Trophoblast cell (in vitro differentiated cells and primary cell): ENCODE measurements around the gene BARHL1.

Source experiments
- DNase-seq, 2 donors: peaks; one replicate each; pipeline ENCODE4 v3.0.0-alpha.2; 2016
- H2AFZ ChIP-seq: 2 replicates; pipeline ENCODE4 v1.6.1; 2013; ENCODE audit warnings: low read length, moderate library complexity, mild to moderate bottlenecking; ENCODE audit not compliant: insufficient read depth, poor library complexity
- H2AK5ac ChIP-seq: 2 replicates; pipeline ENCODE4 v1.6.1; 2013; ENCODE audit warnings: mild to moderate bottlenecking, low read length
- H2BK120ac ChIP-seq: 2 replicates; pipeline ENCODE4 v1.6.1; 2013; ENCODE audit warnings: low read length, mild to moderate bottlenecking, moderate library complexity; ENCODE audit not compliant: insufficient read depth, poor library complexity
- H2BK12ac ChIP-seq: 2 replicates; pipeline ENCODE4 v1.6.1; 2013; ENCODE audit warnings: mild to moderate bottlenecking, low read length, moderate library complexity
- H2BK5ac ChIP-seq: 2 replicates; pipeline ENCODE4 v1.6.1; 2013; ENCODE audit warnings: low read length, low read depth, moderate library complexity, mild to moderate bottlenecking; ENCODE audit not compliant: poor library complexity
- H3K14ac ChIP-seq: 2 replicates; pipeline ENCODE4 v1.6.1; 2013; ENCODE audit warnings: mild to moderate bottlenecking, low read length
- H3K18ac ChIP-seq: 2 replicates; pipeline ENCODE4 v1.6.1; 2013; ENCODE audit warnings: mild to moderate bottlenecking, low read length
- H3K23ac ChIP-seq: 2 replicates; pipeline ENCODE4 v1.6.1; 2013; ENCODE audit warnings: low read length
- H3K27ac ChIP-seq: 2 replicates; pipeline ENCODE4 v1.5.1; 2013; ENCODE audit warnings: low read depth, mild to moderate bottlenecking, inconsistent platforms, low read length, moderate library complexity
- H3K27me3 ChIP-seq: 2 replicates; pipeline ENCODE4 v1.6.1; 2013; ENCODE audit warnings: inconsistent platforms, mild to moderate bottlenecking, low read length, moderate library complexity; ENCODE audit not compliant: insufficient read depth
- H3K36me3 ChIP-seq, 2 experiments: 1 replicate in 1 of 2; 2 replicates in 1 of 2; pipeline ENCODE4 v1.6.1; 2013; ENCODE audit warnings: low read length in 2 of 2, mild to moderate bottlenecking in 2 of 2, moderate library complexity in 1 of 2; ENCODE audit not compliant: insufficient read depth in 2 of 2, control insufficient read depth in 1 of 2
- H3K4ac ChIP-seq: 2 replicates; pipeline ENCODE4 v1.6.1; 2013; ENCODE audit warnings: low read depth, mild to moderate bottlenecking, low read length, moderate library complexity
- H3K4me1 ChIP-seq, 2 experiments: 1 replicate in 1 of 2; 2 replicates in 1 of 2; pipeline ENCODE4 v1.6.1; 2013; ENCODE audit warnings: low read length in 2 of 2, mild to moderate bottlenecking in 2 of 2, moderate library complexity in 1 of 2; ENCODE audit not compliant: insufficient read depth in 2 of 2, control insufficient read depth in 1 of 2
- H3K4me2 ChIP-seq: 2 replicates; pipeline ENCODE4 v1.6.1; 2013; ENCODE audit warnings: inconsistent platforms, mild to moderate bottlenecking, low read length, moderate library complexity
- H3K4me3 ChIP-seq: 2 replicates; pipeline ENCODE4 v1.5.1; 2013; ENCODE audit warnings: mild to moderate bottlenecking, low read depth, low read length, inconsistent platforms
- H3K79me1 ChIP-seq: one replicate; pipeline ENCODE4 v1.6.1; 2013; ENCODE audit warnings: low read length
- H3K79me2 ChIP-seq: 2 replicates; pipeline ENCODE4 v1.6.1; 2013; ENCODE audit warnings: low read length, mild to moderate bottlenecking; ENCODE audit not compliant: control insufficient read depth, insufficient read depth, poor library complexity
- H3K9ac ChIP-seq: 2 replicates; pipeline ENCODE4 v1.6.1; 2013; ENCODE audit warnings: mild to moderate bottlenecking, low read length
- H3K9me3 ChIP-seq: 2 replicates; pipeline ENCODE4 v1.6.1; 2013; ENCODE audit warnings: low read depth, mild to moderate bottlenecking, control low read depth, inconsistent platforms, low read length; ENCODE audit not compliant: insufficient read depth
- H4K12ac ChIP-seq: 2 replicates; pipeline ENCODE4 v1.6.1; 2013; ENCODE audit warnings: low read depth, mild to moderate bottlenecking, low read length, moderate library complexity
- H4K8ac ChIP-seq: 2 replicates; pipeline ENCODE4 v1.6.1; 2013; ENCODE audit warnings: low read depth, mild to moderate bottlenecking, low read length, moderate library complexity
- H4K91ac ChIP-seq: one replicate; pipeline ENCODE4 v1.6.1; 2013; ENCODE audit warnings: low read depth, mild to moderate bottlenecking, low read length, moderate library complexity
- WGBS: extraction: QIAGEN DNeasy Blood & Tissue Kit; methylation state at CpG from one replicate; pipeline ENCODE4 v1.1.7; 2013; ENCODE audit warnings: missing lambda C conversion rate; ENCODE audit not compliant: insufficient read length, insufficient coverage; ENCODE audit errors: extremely low coverage; 5-methylcytosine and 5-hydroxymethylcytosine counted together

BARHL1 gene

DNA sequence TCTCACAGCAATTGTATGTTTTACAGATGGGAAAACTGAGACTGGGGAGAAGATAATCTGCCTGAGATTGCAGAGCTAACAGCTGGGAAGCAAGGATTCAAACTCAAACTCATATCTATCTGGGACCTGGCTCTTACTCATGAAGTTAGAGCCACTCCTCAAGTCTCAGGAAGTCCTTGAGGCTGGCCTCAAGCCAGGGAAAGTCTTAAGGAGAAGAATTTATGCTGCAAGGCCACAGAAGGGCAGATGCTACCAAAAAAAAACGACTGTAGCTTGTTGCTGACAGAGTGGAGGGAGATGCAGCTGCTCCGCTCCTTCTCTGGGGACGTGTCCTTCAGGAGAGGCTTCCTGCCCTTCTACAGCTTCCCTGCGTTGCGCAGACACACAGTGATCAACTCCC, 39.8 kb downstream of the BARHL1 start:
- no peaks in the 10 kb centered on the region for H3K4me1 ChIP-seq
- no peak overlapping the region for H3K4me3 ChIP-seq
- no peaks in the 10 kb centered on the region for H3K27me3 ChIP-seq
- no peak overlapping the region for H3K14ac ChIP-seq
- DNase-seq: no peak
- H2BK120ac ChIP-seq: no peak overlapping the region
- no peak overlapping the region for H3K4ac ChIP-seq
- no peak overlapping the region for H3K18ac ChIP-seq
- H3K23ac ChIP-seq: no peak overlapping the region
- H3K79me2 ChIP-seq: no peaks in the 10 kb centered on the region
- H4K91ac ChIP-seq: no peak overlapping the region
- H4K12ac ChIP-seq: no peak overlapping the region
- H3K79me1 ChIP-seq: no peaks in the 10 kb centered on the region
- H2BK5ac ChIP-seq: no peak overlapping the region
- no peak overlapping the region for H2BK12ac ChIP-seq
- no peak overlapping the region for H2AFZ ChIP-seq
- H4K8ac ChIP-seq: no peak overlapping the region
- H3K27ac ChIP-seq: no peak overlapping the region
- peaks cover 15 to 25% of the 10 kb centered on the region in 2 experiments for H3K36me3 ChIP-seq
- H2AK5ac ChIP-seq: no peak overlapping the region
- H3K9ac ChIP-seq: no peak overlapping the region
- H3K9me3 ChIP-seq: no peaks in the 10 kb centered on the region
- no CpG with 5 or more reads among the region's 5 CpGs for WGBS
- no peak overlapping the region for H3K4me2 ChIP-seq

DNA sequence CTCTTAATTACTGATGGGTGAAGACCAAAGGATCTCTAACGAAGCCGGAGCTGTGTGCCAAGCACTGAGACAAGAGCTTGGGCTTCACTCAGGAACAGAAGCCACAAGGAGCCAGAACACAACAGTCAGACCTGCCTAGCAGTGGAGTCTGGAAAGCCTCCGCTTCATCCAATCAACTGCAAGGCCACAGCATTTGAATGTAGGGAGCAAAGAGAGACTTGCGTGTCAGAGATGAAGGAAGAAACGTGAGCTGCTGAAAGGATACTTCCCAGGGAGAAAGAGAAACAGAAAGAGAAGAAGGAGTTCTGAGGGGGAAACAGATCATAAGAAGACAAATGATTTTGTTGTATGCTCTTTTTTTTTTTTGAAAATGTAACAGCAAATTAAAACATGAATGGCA, 43.9 kb downstream of the BARHL1 start:
- DNase-seq: no peak
- no peaks in the 10 kb centered on the region for H3K79me1 ChIP-seq
- H3K27me3 ChIP-seq: no peaks in the 10 kb centered on the region
- H3K4me3 ChIP-seq: no peak overlapping the region
- no peaks in the 10 kb centered on the region for H3K79me2 ChIP-seq
- H3K9me3 ChIP-seq: no peaks in the 10 kb centered on the region
- no peak overlapping the region for H2AFZ ChIP-seq
- no peak overlapping the region for H4K91ac ChIP-seq
- H3K9ac ChIP-seq: no peak overlapping the region
- no peak overlapping the region for H2BK5ac ChIP-seq
- no peak overlapping the region for H2BK12ac ChIP-seq
- H3K27ac ChIP-seq: no peak overlapping the region
- no peak overlapping the region for H4K8ac ChIP-seq
- WGBS: no CpG with 5 or more reads among the region's 5 CpGs
- H3K4me1 ChIP-seq: no peaks in the 10 kb centered on the region
- no peak overlapping the region for H4K12ac ChIP-seq
- no peak overlapping the region for H2BK120ac ChIP-seq
- H3K36me3 ChIP-seq: peaks cover 29 to 45% of the 10 kb centered on the region in 2 experiments
- no peak overlapping the region for H3K14ac ChIP-seq
- H2AK5ac ChIP-seq: no peak overlapping the region
- H3K4me2 ChIP-seq: no peak overlapping the region
- no peak overlapping the region for H3K18ac ChIP-seq
- no peak overlapping the region for H3K4ac ChIP-seq
- H3K23ac ChIP-seq: no peak overlapping the region

DNA sequence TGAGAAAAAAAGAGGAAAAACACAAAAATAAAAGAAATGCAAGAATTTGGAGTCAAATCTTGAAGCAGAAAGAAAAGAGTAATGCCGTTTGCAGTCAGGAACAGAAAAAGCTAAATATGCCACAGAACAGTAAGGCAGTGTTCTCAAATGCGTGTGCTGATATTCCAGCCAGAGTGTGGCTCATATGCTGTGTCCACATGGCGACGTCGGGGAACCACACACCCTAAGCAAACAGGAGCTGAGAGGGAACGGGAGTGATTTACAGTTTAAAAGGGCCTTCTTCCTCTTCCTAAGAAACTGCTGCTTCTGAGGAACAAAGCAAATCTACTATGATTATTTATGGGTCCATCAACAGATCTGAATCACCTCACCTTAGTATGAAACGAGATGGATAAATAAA, 44.7 kb downstream of the BARHL1 start:
- no peaks in the 10 kb centered on the region for H3K79me1 ChIP-seq
- no peak overlapping the region for H3K18ac ChIP-seq
- no peak for DNase-seq
- H3K27me3 ChIP-seq: no peaks in the 10 kb centered on the region
- H3K79me2 ChIP-seq: no peaks in the 10 kb centered on the region
- no peak overlapping the region for H3K23ac ChIP-seq
- WGBS: no CpG with 5 or more reads among the region's 7 CpGs
- no peak overlapping the region for H2BK5ac ChIP-seq
- H4K8ac ChIP-seq: no peak overlapping the region
- no peak overlapping the region for H4K12ac ChIP-seq
- H3K9ac ChIP-seq: no peak overlapping the region
- no peaks in the 10 kb centered on the region for H3K4me1 ChIP-seq
- H3K4ac ChIP-seq: no peak overlapping the region
- H3K36me3 ChIP-seq: peaks cover 31 to 44% of the 10 kb centered on the region in 2 experiments
- no peak overlapping the region for H3K14ac ChIP-seq
- H3K9me3 ChIP-seq: no peaks in the 10 kb centered on the region
- H4K91ac ChIP-seq: no peak overlapping the region
- no peak overlapping the region for H3K4me2 ChIP-seq
- no peak overlapping the region for H2AFZ ChIP-seq
- H2BK120ac ChIP-seq: no peak overlapping the region
- H3K4me3 ChIP-seq: no peak overlapping the region
- no peak overlapping the region for H3K27ac ChIP-seq
- no peak overlapping the region for H2AK5ac ChIP-seq
- H2BK12ac ChIP-seq: no peak overlapping the region

DNA sequence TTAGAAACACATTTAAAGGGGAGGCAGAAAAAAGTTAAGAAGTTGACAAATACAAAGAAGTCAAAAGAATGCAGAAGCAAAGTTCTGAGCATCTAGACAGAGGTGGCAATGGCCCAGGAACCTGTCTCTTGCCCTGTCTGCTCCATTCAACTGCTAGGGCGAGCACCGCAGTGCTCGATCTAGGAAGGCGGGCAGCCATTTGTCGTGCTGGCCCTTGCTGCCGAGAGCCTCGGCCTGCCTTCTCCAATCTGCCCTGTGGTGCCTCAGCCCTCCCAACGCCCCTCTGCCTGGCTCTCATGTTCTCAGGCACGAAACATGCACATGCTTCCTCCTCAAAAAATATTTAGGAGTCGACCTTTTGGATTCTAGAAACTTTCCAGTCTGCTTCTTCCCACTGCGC, 45.2 kb downstream of the BARHL1 start:
- WGBS: no CpG with 5 or more reads among the region's 11 CpGs

More for the DNA sequence above, 45.2 kb downstream of the BARHL1 start:
- no peak overlapping the region for H3K27ac ChIP-seq
- H4K12ac ChIP-seq: no peak overlapping the region
- H4K91ac ChIP-seq: no peak overlapping the region
- H3K36me3 ChIP-seq: peaks cover 28 to 40% of the 10 kb centered on the region in 2 experiments
- no peak overlapping the region for H2BK120ac ChIP-seq
- no peak overlapping the region for H3K4me2 ChIP-seq
- no peak overlapping the region for H3K14ac ChIP-seq
- no peak for DNase-seq
- H3K23ac ChIP-seq: no peak overlapping the region
- H2BK5ac ChIP-seq: no peak overlapping the region
- no peak overlapping the region for H2AFZ ChIP-seq
- H2AK5ac ChIP-seq: no peak overlapping the region
- no peaks in the 10 kb centered on the region for H3K9me3 ChIP-seq
- H3K9ac ChIP-seq: no peak overlapping the region
- H3K18ac ChIP-seq: no peak overlapping the region
- H3K4me3 ChIP-seq: no peak overlapping the region
- H3K79me2 ChIP-seq: no peaks in the 10 kb centered on the region
- H3K27me3 ChIP-seq: no peaks in the 10 kb centered on the region
- no peaks in the 10 kb centered on the region for H3K4me1 ChIP-seq
- no peak overlapping the region for H3K4ac ChIP-seq
- no peak overlapping the region for H2BK12ac ChIP-seq
- no peak overlapping the region for H4K8ac ChIP-seq
- H3K79me1 ChIP-seq: no peaks in the 10 kb centered on the region
